GM18861 (cell line): ENCODE results near the gene MAP3K7.

ENCODE experiments used
- ATAC-seq: cut with Tn5 transposase; IDR thresholded peaks from one replicate; pipeline ENCODE4 v1.9.1; 2021; ENCODE audit not compliant: unreplicated experiment

The MAP3K7 gene

GRCh38 chr6:90485635-90486277, 101.1 kb downstream of the MAP3K7 start:
- ATAC-seq: no peak

GRCh38 chr6:90484903-90485302, 102.0 kb downstream of the MAP3K7 start:
- no peak for ATAC-seq

- ATAC-seq: no peak
These were observed 102.5 kb downstream of the MAP3K7 start for GRCh38 chr6:90484385-90484784.

GRCh38 chr6:90483956-90484355, 102.9 kb downstream of the MAP3K7 start:
- ATAC-seq: no peak

- ATAC-seq: no peak
These were observed 103.6 kb downstream of the MAP3K7 start for GRCh38 chr6:90483116-90483839.

- ATAC-seq: no peak
These were observed 106.2 kb downstream of the MAP3K7 start for GRCh38 chr6:90480666-90481065.

- ATAC-seq: no peak
These were observed 107.3 kb downstream of the MAP3K7 start for GRCh38 chr6:90479603-90479926.

- peak; percentile 86 for ATAC-seq
These were observed 107.9 kb downstream of the MAP3K7 start for GRCh38 chr6:90478789-90479602.

- no peak for ATAC-seq
These were observed 108.6 kb downstream of the MAP3K7 start for GRCh38 chr6:90478278-90478677.

- ATAC-seq: no peak
These were observed 109.5 kb downstream of the MAP3K7 start for GRCh38 chr6:90477366-90477765.

- no peak for ATAC-seq
These were observed 114.2 kb downstream of the MAP3K7 start for GRCh38 chr6:90472716-90473115.

- ATAC-seq: no peak
These were observed 115.6 kb downstream of the MAP3K7 start for GRCh38 chr6:90471263-90471662.

GRCh38 chr6:90469906-90470305, 117.0 kb downstream of the MAP3K7 start:
- no peak for ATAC-seq

GRCh38 chr6:90468859-90469258, 118.0 kb downstream of the MAP3K7 start:
- ATAC-seq: no peak

- ATAC-seq: no peak
These were observed 118.8 kb downstream of the MAP3K7 start for GRCh38 chr6:90468080-90468479.

GRCh38 chr6:90467546-90467945, 119.3 kb downstream of the MAP3K7 start:
- no peak for ATAC-seq

- no peak for ATAC-seq
These were observed 120.5 kb downstream of the MAP3K7 start for GRCh38 chr6:90466154-90466940.

- ATAC-seq: no peak
These were observed 121.2 kb downstream of the MAP3K7 start for GRCh38 chr6:90465686-90466085.

GRCh38 chr6:90464507-90464906, 122.4 kb downstream of the MAP3K7 start:
- ATAC-seq: no peak

- ATAC-seq: no peak
These were observed 123.0 kb downstream of the MAP3K7 start for GRCh38 chr6:90463874-90464273.
